ENCODE data around the gene WASHC3. TPM values are rescaled to one million over a fixed set of nuclear protein-coding genes. Genes with fewer than 3 reads are reported as not detected.

Gene WASHC3
- total and polyA plus RNA-seq, 10 of the 15 experiments (the other 5 are each of a cell fraction or from before 2014, with no cell fraction given): 18.8 to 106 (median 64.3) TPM

DNA sequence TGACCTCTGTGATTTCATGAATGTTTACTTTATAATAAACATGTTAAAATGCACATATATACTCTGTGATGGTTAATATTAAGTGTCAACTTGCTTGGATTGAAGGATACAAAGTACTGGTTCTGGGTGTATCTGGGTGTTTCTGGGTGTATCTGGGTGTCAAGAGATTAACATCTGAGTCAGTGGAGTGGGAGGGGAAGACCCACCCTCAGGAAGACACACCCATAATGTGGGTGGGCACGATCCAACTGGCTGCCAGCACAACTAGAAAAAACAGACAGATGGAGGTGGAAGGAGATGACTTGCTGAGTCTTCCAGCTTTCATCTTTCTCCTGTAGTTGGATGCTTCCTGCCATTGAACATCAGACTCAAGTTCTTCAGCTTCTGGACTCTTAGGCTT, 46.2 kb upstream of the WASHC3 start:
- H3K79me2 ChIP-seq (ENCODE audit: control insufficient read depth, insufficient read depth, low read length): no peaks in the 10 kb centered on the region
- intact Hi-C loops (cut with micrococcal nuclease; ENCODE audit: unreplicated experiment): no loop called here
- POLR2A ChIA-PET: interaction anchor here (0.8 kb wide), 1 partner anchor 10 kb away, joined by 3 read pairs; no protein-coding TSS in a partner anchor
- H2AFZ ChIP-seq (ENCODE audit: control insufficient read depth, low read depth, low read length): no peak overlapping the region
- no TSS peak for BruUV-seq (replicated peaks)
- no peak for FAIRE-seq
- CTCF ChIA-PET: interaction anchor here (1.3 kb wide), 1 partner anchor 10 kb away, joined by 5 read pairs; no protein-coding TSS in a partner anchor
- no peak for ATAC-seq
- H3K9me3 ChIP-seq (replicated peaks; ENCODE audit: control insufficient read depth, insufficient read depth, low read length): peaks cover 11% of the 10 kb centered on the region
- DNase-seq (ENCODE audit: low read depth, low spot score): no peak
- RAD21 ChIA-PET (ENCODE audit: unreplicated experiment): interaction anchor here (1.4 kb wide), 1 partner anchor 16 kb away, joined by 3 read pairs; no protein-coding TSS in a partner anchor
- no peak overlapping the region for H3K4me2 ChIP-seq (ENCODE audit: control insufficient read depth, insufficient read depth)
- whole genome bisulfite sequencing (ENCODE audit: insufficient coverage, insufficient replicate concordance, low lambda C conversion rate, missing lambda C conversion rate): 100% methylated on average over 1 of the region's 1 CpG
- SMC1A ChIA-PET (ENCODE audit: uncharacterized antibody, unreplicated experiment): no interaction called here
- no peaks in the 10 kb centered on the region for H3K27me3 ChIP-seq (replicated peaks in 1 of 2; ENCODE audit: control insufficient read depth in 2 of 2, insufficient read depth in 2 of 2, low read length in 1 of 2)
- H3K9ac ChIP-seq (ENCODE audit: control insufficient read depth, insufficient read depth, low read length): no peak overlapping the region
- in situ Hi-C loops (cut with MboI): no loop called here
- no peaks in the 10 kb centered on the region for H4K20me1 ChIP-seq (ENCODE audit: control insufficient read depth, insufficient read depth)
- H3K27ac ChIP-seq (ENCODE audit: control insufficient read depth, insufficient read depth): no peak overlapping the region
- no peaks in the 10 kb centered on the region for H3K4me1 ChIP-seq (ENCODE audit: control insufficient read depth, insufficient read depth, low read length)
- H3K4me3 ChIP-seq: no peak overlapping the region
- H3K36me3 ChIP-seq (ENCODE audit: control insufficient read depth in 2 of 2, insufficient read depth in 2 of 2, low read length in 1 of 2): peaks cover 6 to 33% of the 10 kb centered on the region in 2 experiments
- TF ChIP-seq RB1 (IDR thresholded peaks at IDR 0.05; ENCODE audit: borderline replicate concordance) (no peak), RUNX3 (IDR thresholded peaks at IDR 0.05; ENCODE audit: low read length) (no peak), IKZF2 (IDR thresholded peaks at IDR 0.05) (no peak), SP1 (IDR thresholded peaks at IDR 0.05; ENCODE audit: low read depth, low read length) (no peak), GABPA (IDR thresholded peaks at IDR 0.05; ENCODE audit: low read depth) (no peak), CREB1 (IDR thresholded peaks at IDR 0.05; ENCODE audit: low read depth) (no peak), ZNF274 (IDR thresholded peaks at IDR 0.05; ENCODE audit: insufficient read depth, insufficient read length) (no peak), TARDBP (IDR thresholded peaks at IDR 0.05; ENCODE audit: borderline replicate concordance) (no peak), HDGF (IDR thresholded peaks at IDR 0.05) (no peak), CEBPB (IDR thresholded peaks at IDR 0.05; ENCODE audit: borderline replicate concordance in 1 of 2, low read depth in 2 of 2, low read length in 2 of 2) (no peak), POLR2AphosphoS2 (IDR thresholded peaks at IDR 0.05; ENCODE audit: low read depth, low read length) (no peak)
- TF ChIP-seq, protein P1, sequence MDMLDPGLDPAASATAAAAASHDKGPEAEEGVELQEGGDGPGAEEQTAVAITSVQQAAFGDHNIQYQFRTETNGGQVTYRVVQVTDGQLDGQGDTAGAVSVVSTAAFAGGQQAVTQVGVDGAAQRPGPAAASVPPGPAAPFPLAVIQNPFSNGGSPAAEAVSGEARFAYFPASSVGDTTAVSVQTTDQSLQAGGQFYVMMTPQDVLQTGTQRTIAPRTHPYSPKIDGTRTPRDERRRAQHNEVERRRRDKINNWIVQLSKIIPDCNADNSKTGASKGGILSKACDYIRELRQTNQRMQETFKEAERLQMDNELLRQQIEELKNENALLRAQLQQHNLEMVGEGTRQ (IDR thresholded peaks at IDR 0.05; ENCODE audit: borderline replicate concordance, low read depth, low read length): no peak
- TF ChIP-seq, protein P2, sequence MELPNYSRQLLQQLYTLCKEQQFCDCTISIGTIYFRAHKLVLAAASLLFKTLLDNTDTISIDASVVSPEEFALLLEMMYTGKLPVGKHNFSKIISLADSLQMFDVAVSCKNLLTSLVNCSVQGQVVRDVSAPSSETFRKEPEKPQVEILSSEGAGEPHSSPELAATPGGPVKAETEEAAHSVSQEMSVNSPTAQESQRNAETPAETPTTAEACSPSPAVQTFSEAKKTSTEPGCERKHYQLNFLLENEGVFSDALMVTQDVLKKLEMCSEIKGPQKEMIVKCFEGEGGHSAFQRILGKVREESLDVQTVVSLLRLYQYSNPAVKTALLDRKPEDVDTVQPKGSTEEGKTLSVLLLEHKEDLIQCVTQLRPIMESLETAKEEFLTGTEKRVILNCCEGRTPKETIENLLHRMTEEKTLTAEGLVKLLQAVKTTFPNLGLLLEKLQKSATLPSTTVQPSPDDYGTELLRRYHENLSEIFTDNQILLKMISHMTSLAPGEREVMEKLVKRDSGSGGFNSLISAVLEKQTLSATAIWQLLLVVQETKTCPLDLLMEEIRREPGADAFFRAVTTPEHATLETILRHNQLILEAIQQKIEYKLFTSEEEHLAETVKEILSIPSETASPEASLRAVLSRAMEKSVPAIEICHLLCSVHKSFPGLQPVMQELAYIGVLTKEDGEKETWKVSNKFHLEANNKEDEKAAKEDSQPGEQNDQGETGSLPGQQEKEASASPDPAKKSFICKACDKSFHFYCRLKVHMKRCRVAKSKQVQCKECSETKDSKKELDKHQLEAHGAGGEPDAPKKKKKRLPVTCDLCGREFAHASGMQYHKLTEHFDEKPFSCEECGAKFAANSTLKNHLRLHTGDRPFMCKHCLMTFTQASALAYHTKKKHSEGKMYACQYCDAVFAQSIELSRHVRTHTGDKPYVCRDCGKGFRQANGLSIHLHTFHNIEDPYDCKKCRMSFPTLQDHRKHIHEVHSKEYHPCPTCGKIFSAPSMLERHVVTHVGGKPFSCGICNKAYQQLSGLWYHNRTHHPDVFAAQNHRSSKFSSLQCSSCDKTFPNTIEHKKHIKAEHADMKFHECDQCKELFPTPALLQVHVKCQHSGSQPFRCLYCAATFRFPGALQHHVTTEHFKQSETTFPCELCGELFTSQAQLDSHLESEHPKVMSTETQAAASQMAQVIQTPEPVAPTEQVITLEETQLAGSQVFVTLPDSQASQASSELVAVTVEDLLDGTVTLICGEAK (IDR thresholded peaks at IDR 0.05; ENCODE audit: borderline replicate concordance): no peak
- TF ChIP-seq, protein P3, sequence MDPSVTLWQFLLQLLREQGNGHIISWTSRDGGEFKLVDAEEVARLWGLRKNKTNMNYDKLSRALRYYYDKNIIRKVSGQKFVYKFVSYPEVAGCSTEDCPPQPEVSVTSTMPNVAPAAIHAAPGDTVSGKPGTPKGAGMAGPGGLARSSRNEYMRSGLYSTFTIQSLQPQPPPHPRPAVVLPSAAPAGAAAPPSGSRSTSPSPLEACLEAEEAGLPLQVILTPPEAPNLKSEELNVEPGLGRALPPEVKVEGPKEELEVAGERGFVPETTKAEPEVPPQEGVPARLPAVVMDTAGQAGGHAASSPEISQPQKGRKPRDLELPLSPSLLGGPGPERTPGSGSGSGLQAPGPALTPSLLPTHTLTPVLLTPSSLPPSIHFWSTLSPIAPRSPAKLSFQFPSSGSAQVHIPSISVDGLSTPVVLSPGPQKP (IDR thresholded peaks at IDR 0.05; ENCODE audit: low read depth, low read length): no peak
- TF ChIP-seq, protein P4, sequence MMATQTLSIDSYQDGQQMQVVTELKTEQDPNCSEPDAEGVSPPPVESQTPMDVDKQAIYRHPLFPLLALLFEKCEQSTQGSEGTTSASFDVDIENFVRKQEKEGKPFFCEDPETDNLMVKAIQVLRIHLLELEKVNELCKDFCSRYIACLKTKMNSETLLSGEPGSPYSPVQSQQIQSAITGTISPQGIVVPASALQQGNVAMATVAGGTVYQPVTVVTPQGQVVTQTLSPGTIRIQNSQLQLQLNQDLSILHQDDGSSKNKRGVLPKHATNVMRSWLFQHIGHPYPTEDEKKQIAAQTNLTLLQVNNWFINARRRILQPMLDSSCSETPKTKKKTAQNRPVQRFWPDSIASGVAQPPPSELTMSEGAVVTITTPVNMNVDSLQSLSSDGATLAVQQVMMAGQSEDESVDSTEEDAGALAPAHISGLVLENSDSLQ (IDR thresholded peaks at IDR 0.05): no peak
